HAP-1 (cell line): ENCODE results near the gene OR2Z1.
"Not testable (repeated sequence)": the region's sequence is repeated elsewhere in the genome, so short reads cannot be mapped to it uniquely, and the experiment has no call there.

Source experiments
- DNase-seq, 2 experiments: peaks; one replicate each; pipeline ENCODE4 v3.0.0-alpha.2; 2016 to 2020; ENCODE audit warnings: low spot score in 2 of 2
- H3K27me3 ChIP-seq: fragments of 250-450 bp; sonication (Bioruptor Pico); 2 replicates; pipeline ENCODE4 v1.5.1; 2020; ENCODE audit warnings: low read depth, mild to moderate bottlenecking, moderate library complexity
- H3K36me3 ChIP-seq: fragments of 250-450 bp; sonication (Bioruptor Pico); replicated peaks from 2 replicates; pipeline ENCODE4 v1.5.1; 2020; ENCODE audit warnings: mild to moderate bottlenecking
- H3K4me1 ChIP-seq: fragments of 250-450 bp; sonication (Bioruptor Pico); 2 replicates; pipeline ENCODE4 v1.5.1; 2020; ENCODE audit warnings: mild to moderate bottlenecking
- H3K4me3 ChIP-seq: fragments of 250-450 bp; sonication (Bioruptor Pico); 2 replicates; pipeline ENCODE4 v1.5.1; 2020; ENCODE audit warnings: mild to moderate bottlenecking, moderate library complexity
- H3K9me3 ChIP-seq: fragments of 250-450 bp; sonication (Bioruptor Pico); 2 replicates; pipeline ENCODE4 v1.5.1; 2020; ENCODE audit warnings: mild to moderate bottlenecking, moderate library complexity
- in situ Hi-C: fragments of 300-500 bp; cut with MboI; formaldehyde crosslinking; loops from 3 replicates; pipeline ENCODE4 v1.14.3; 2020; ENCODE audit warnings: low sequenced_read_pairs, inconsistent platforms, mixed read lengths

OR2Z1 gene

GRCh38 chr19:8695501-8695900, 25.9 kb upstream of the OR2Z1 start:
- Histone ChIP-seq H3K9me3 (no peaks in the 10 kb centered on the region), H3K4me1 (no peaks in the 10 kb centered on the region), H3K36me3 (no peaks in the 10 kb centered on the region), H3K4me3 (no peak overlapping the region), H3K27me3 (no peaks in the 10 kb centered on the region)
- no peak for DNase-seq
- in situ Hi-C loops = no loop called here

DNA sequence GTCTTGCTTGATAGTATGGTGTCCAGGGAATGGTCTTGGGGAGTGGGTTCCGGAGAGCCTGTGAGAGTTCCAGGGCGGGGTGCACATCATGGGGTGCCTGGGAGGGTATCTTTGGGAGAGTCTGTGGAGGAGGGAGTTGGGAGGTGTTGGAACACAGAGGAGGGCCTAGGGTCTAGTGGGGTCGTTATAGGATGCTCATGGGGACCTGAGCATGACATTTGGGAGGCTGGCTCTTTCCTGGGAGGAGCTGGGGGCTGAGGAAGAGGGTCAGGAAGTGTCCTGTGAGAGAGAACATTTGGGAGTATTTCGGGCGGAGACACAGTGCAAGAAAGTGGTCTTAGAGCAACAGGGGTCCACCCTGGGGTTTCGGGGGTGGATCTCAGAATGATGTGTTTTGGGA, 25.5 kb upstream of the OR2Z1 start:
- H3K4me1 ChIP-seq = no peaks in the 10 kb centered on the region
- in situ Hi-C loops = no loop called here
- DNase-seq = no peak
- no peaks in the 10 kb centered on the region for H3K27me3 ChIP-seq
- no peaks in the 10 kb centered on the region for H3K9me3 ChIP-seq
- no peaks in the 10 kb centered on the region for H3K36me3 ChIP-seq
- no peak overlapping the region for H3K4me3 ChIP-seq

DNA sequence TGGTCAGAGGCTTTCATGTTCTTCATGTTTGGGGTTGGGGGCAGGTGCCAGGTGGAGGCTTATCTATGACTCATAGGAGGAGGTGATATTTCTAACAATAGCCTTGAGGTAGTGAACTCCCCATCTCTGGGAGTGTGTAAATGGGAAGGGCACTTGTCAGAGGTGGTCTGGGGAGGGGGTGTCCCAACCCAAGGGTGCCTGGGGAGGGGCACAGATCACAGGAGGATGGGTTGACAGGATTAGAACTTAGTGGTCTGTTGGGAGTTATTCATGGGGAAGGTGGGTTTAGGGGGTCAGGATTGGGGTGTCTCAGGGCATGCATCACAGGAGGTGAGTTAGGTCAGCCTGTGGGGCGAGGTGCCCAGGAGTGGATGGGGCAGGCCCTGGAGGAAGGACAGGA, 24.4 kb upstream of the OR2Z1 start:
- H3K27me3 ChIP-seq = peaks cover 4% of the 10 kb centered on the region; the same call in 1 of the 2 replicates
- DNase-seq = no peak
- H3K36me3 ChIP-seq = no peaks in the 10 kb centered on the region
- H3K4me1 ChIP-seq = no peaks in the 10 kb centered on the region
- H3K4me3 ChIP-seq = no peak overlapping the region
- no peaks in the 10 kb centered on the region for H3K9me3 ChIP-seq
- in situ Hi-C loops = no loop called here

- in situ Hi-C loops = no loop called here
- peak in 1 of 2 experiments; percentile 22 for DNase-seq
- Histone ChIP-seq H3K4me3 (no peak overlapping the region), H3K36me3 (no peaks in the 10 kb centered on the region), H3K9me3 (no peaks in the 10 kb centered on the region), H3K27me3 (peaks cover 4% of the 10 kb centered on the region; the same call in 1 of the 2 replicates), H3K4me1 (no peaks in the 10 kb centered on the region)
Measured at GRCh38 chr19:8697671-8698432, 23.6 kb upstream of the OR2Z1 start.

- Histone ChIP-seq H3K9me3 (no peaks in the 10 kb centered on the region), H3K27me3 (peaks cover 4% of the 10 kb centered on the region; the same call in 1 of the 2 replicates), H3K4me1 (no peaks in the 10 kb centered on the region), H3K36me3 (no peaks in the 10 kb centered on the region), H3K4me3 (no peak within 1 kb of the TSS)
- no peak for DNase-seq
- in situ Hi-C loops = no loop called here
Measured at GRCh38 chr19:8698433-8699063, 22.9 kb upstream of the OR2Z1 start, which contains the start of gene ACTL9. Gene ACTL9 (minus strand): TSS chr19:8698795. CDS start chr19:8698701, 94 bp downstream.

DNA sequence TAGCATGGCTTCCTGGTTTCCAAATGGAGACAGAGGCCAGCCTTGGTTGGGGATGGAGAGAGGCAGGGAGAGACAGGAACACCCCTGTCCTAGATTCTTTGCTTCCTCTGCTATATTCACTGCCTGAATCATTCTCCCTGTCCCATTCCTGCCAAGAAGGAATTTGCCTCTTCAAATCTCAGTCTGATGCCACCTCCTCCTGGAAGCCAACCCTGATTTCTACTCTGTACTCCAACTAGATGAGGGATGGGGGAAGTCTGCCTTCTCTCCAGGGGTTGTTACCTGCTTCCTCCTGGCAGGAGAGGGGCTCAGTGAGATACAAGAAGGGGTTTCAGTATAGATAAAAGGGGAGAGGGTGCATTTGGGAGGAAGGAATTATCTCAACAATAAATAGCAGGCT, 21.5 kb upstream of the OR2Z1 start:
- Histone ChIP-seq H3K4me3 (no peak overlapping the region), H3K9me3 (no peaks in the 10 kb centered on the region), H3K27me3 (peaks cover 4% of the 10 kb centered on the region; the same call in 1 of the 2 replicates), H3K4me1 (no peaks in the 10 kb centered on the region), H3K36me3 (no peaks in the 10 kb centered on the region)
- DNase-seq = no peak
- in situ Hi-C loops = no loop called here

DNA sequence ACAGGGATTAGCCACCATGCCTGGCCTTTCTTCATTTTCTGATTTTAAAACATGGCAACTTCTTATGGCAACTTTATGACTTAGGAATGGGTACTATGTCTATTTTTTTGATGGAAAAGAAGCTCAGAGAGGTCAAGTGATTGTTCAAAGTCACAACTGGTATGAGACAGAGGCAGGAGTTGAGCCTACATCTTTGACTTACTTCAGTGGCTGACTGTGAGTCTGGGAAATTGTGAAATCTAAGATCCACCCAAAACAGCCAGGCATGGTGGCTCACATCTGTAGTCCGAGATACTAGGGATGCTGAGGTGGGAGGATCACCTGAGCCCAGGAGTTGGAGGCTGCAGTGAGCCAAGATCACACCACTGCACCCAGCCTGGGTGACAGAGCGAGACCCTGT, 20.5 kb upstream of the OR2Z1 start:
- in situ Hi-C loops = no loop called here
- H3K4me3 ChIP-seq = no peak overlapping the region
- DNase-seq = no peak
- H3K36me3 ChIP-seq = no peaks in the 10 kb centered on the region
- H3K27me3 ChIP-seq = peaks cover 4% of the 10 kb centered on the region; the same call in 1 of the 2 replicates
- no peaks in the 10 kb centered on the region for H3K9me3 ChIP-seq
- no peaks in the 10 kb centered on the region for H3K4me1 ChIP-seq

DNA sequence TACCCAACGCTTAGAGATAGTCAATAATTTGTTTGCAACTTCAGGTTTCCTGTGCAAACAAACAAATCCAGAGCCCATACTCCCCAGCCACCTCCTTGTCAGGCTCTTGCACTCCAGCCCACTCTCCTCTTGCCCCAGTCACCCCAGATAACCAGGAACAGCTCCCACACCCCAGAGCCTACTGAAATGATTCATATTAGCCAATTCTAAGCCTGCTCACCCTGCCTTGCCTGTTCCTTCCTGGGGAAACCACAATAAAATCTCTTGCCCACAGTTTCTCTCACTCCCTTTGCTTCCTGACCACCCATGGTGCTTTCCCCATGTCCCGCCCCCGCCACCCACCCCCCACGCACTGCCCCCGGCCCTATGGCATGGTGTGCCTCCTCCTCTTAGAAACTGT, 19.1 kb upstream of the OR2Z1 start:
- no peak overlapping the region for H3K4me3 ChIP-seq
- H3K36me3 ChIP-seq = no peaks in the 10 kb centered on the region
- H3K9me3 ChIP-seq = no peaks in the 10 kb centered on the region
- no peaks in the 10 kb centered on the region for H3K4me1 ChIP-seq
- peaks cover 4% of the 10 kb centered on the region; the same call in 1 of the 2 replicates for H3K27me3 ChIP-seq
- no peak for DNase-seq
- in situ Hi-C loops = no loop called here

GRCh38 chr19:8703223-8703622, 18.2 kb upstream of the OR2Z1 start:
- no peak for DNase-seq
- peaks cover 4% of the 10 kb centered on the region; the same call in 1 of the 2 replicates for H3K27me3 ChIP-seq
- in situ Hi-C loops = no loop called here

GRCh38 chr19:8705304-8705703, 16.1 kb upstream of the OR2Z1 start:
- H3K27me3 ChIP-seq, in situ Hi-C loops, H3K4me3 ChIP-seq, DNase-seq, H3K36me3 ChIP-seq, H3K4me1 ChIP-seq, H3K9me3 ChIP-seq: not testable (repeated sequence)

More at GRCh38 chr19:8703223-8703622, 18.2 kb upstream of the OR2Z1 start:
- no peaks in the 10 kb centered on the region for H3K9me3 ChIP-seq
- no peaks in the 10 kb centered on the region for H3K36me3 ChIP-seq
- no peaks in the 10 kb centered on the region for H3K4me1 ChIP-seq
- H3K4me3 ChIP-seq = no peak overlapping the region

GRCh38 chr19:8705742-8706141, 15.7 kb upstream of the OR2Z1 start:
- H3K9me3 ChIP-seq = no peaks in the 10 kb centered on the region
- H3K36me3 ChIP-seq = no peaks in the 10 kb centered on the region
- in situ Hi-C loops = no loop called here
- no peak for DNase-seq
- no peaks in the 10 kb centered on the region for H3K4me1 ChIP-seq
- H3K4me3 ChIP-seq = no peak overlapping the region
- peaks cover 4% of the 10 kb centered on the region; the same call in 1 of the 2 replicates for H3K27me3 ChIP-seq

DNA sequence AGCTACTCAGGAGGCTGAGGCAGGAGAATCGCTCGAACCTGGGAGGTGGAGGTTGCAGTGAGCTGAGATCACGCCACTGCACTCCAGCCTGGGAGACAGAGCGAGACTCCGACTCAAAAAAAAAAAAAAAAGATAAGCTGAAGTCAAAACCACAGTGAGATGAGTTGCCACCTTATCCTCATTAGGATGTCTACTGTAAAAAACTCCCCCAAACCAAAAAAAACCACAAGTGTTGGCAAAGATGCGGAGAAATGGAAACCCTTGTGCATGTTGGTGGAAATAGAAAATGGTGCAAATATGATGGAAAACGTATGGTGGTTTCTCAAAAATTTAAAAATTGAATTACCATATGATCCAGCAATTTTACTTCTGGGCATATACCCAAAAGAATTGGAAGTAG, 11.1 kb upstream of the OR2Z1 start:
- in situ Hi-C loops, H3K27me3 ChIP-seq, H3K9me3 ChIP-seq, H3K4me3 ChIP-seq, H3K36me3 ChIP-seq, DNase-seq, H3K4me1 ChIP-seq: not testable (repeated sequence)

GRCh38 chr19:8722032-8722431, 598 bp downstream of the OR2Z1 start:
- H3K4me1 ChIP-seq = no peaks in the 10 kb centered on the region
- in situ Hi-C loops = no loop called here
- H3K27me3 ChIP-seq = no peaks in the 10 kb centered on the region
- DNase-seq = no peak
- no peaks in the 10 kb centered on the region for H3K9me3 ChIP-seq
- H3K36me3 ChIP-seq = no peaks in the 10 kb centered on the region
- H3K4me3 ChIP-seq = no peak overlapping the region

DNA sequence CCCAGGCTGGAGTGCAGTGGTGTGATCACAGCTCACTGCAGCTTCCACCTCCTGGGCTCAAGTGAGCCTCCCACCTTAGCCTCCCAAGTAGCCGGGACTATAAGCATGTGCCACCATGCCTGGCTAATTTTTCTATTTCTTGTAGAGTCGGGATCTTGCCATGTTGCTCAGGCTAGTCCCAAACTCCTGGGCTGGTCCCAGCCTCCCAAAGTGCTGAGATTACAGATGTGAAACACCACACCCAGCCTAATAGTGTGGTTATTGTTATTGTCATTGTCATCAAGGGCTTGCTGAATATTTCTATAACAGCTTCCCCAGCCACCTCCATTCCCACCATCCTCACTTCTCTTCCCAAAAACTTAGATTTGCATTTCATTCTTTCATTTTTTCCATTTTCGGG, 2.8 kb downstream of the OR2Z1 start:
- no peaks in the 10 kb centered on the region for H3K36me3 ChIP-seq
- DNase-seq = no peak
- no peaks in the 10 kb centered on the region for H3K4me1 ChIP-seq
- no peaks in the 10 kb centered on the region for H3K9me3 ChIP-seq
- in situ Hi-C loops = no loop called here
- H3K4me3 ChIP-seq = no peak overlapping the region
- H3K27me3 ChIP-seq = no peaks in the 10 kb centered on the region
